Uterus (tissue), 4 donors: ENCODE measurements around the gene HAVCR2. TPM values are rescaled to one million over a fixed set of nuclear protein-coding genes. Genes with fewer than 3 reads are reported as not detected.

Experiments used
- DNase-seq, 2 donors: peaks; one replicate each; pipeline ENCODE4 v3.0.0-alpha.2; 2019 to 2020
- H3K27ac ChIP-seq, 2 donors: fragments of 200-600 bp; sonication (generic); 1 replicate in 1 of 2; 2 replicates in 1 of 2; pipeline ENCODE4 v1.5.1; 2016 to 2018
- H3K27me3 ChIP-seq, 2 donors: fragments of 200-600 bp; sonication (generic); one replicate each; pipeline ENCODE4 v1.5.1; 2018 to 2019; ENCODE audit warnings: control low read depth in 1 of 2
- H3K36me3 ChIP-seq, 2 donors: fragments of 200-600 bp; sonication (generic); one replicate each; pipeline ENCODE4 v1.5.1; 2019; ENCODE audit warnings: control low read depth in 1 of 2
- H3K4me1 ChIP-seq, 2 donors: fragments of 200-600 bp; sonication (generic); one replicate each; pipeline ENCODE4 v1.5.1; 2018 to 2019; ENCODE audit warnings: control low read depth in 1 of 2
- H3K4me3 ChIP-seq, 2 donors: fragments of 200-600 bp; sonication (generic); 1 replicate in 1 of 2; 2 replicates in 1 of 2; pipeline ENCODE4 v1.5.1; 2018 to 2019; ENCODE audit warnings: mild to moderate bottlenecking in 1 of 2
- H3K9me3 ChIP-seq, 2 donors: fragments of 200-600 bp; sonication (generic); one replicate each; pipeline ENCODE4 v1.5.1; 2019; ENCODE audit warnings: control low read depth in 1 of 2
- CTCF ChIP-seq, 4 experiments: fragments of 200-600 bp in 2 of 4; fragments of 450-650 bp in 2 of 4; sonication (generic) in 2 of 4; IDR thresholded peaks; one replicate each; pipeline ENCODE4 v1.5.1; 2016 to 2019; ENCODE audit warnings: antibody characterized with exemption in 4 of 4, mild to moderate bottlenecking in 2 of 4, moderate library complexity in 1 of 4
- POLR2A ChIP-seq, 2 donors: fragments of 450-650 bp; IDR thresholded peaks; one replicate each; pipeline ENCODE4 v1.6.1; 2016; ENCODE audit warnings: antibody characterized with exemption in 2 of 2, mild to moderate bottlenecking in 1 of 2, moderate library complexity in 1 of 2
- intact Hi-C: fragments of 100-400 bp; cut with DNase I; formaldehyde crosslinking; loops from one replicate; pipeline ENCODE4 v1.15.1; 2023; ENCODE audit warnings: low total_unique reads
- total RNA-seq, 4 donors: library from RNA; depleted of rRNA in 3 of 4; stranded (reverse); fragments of >200 nt in 3 of 4; gene quantifications; one replicate each; pipeline versions ENCODE4 v1.1.0 to v1.2.4, GENCODE V29; 2014 to 2023
- donor health status: DM: yes; HTN: yes; CAD: no.

HAVCR2 gene
- total RNA-seq, 4 donors from 2014 or later: 1.0 to 5.5 (median 2.3) TPM

- TF ChIP-seq POLR2A (IDR thresholded peaks at IDR 0.05) (no peak), CTCF (IDR thresholded peaks at IDR 0.05) (no peak)
- Histone ChIP-seq H3K4me1 (no peaks in the 10 kb centered on the region), H3K36me3 (no peaks in the 10 kb centered on the region), H3K27ac (peak overlapping the region; percentile 92 to 94), H3K27me3 (no peaks in the 10 kb centered on the region), H3K4me3 (peak overlapping the region; percentile 70 to 98), H3K9me3 (no peaks in the 10 kb centered on the region)
- intact Hi-C loops: no loop called here
- peak; percentile 27 to 40 for DNase-seq
Measured at GRCh38 chr5:157143127-157143971, 34.5 kb upstream of the HAVCR2 start.

DNA sequence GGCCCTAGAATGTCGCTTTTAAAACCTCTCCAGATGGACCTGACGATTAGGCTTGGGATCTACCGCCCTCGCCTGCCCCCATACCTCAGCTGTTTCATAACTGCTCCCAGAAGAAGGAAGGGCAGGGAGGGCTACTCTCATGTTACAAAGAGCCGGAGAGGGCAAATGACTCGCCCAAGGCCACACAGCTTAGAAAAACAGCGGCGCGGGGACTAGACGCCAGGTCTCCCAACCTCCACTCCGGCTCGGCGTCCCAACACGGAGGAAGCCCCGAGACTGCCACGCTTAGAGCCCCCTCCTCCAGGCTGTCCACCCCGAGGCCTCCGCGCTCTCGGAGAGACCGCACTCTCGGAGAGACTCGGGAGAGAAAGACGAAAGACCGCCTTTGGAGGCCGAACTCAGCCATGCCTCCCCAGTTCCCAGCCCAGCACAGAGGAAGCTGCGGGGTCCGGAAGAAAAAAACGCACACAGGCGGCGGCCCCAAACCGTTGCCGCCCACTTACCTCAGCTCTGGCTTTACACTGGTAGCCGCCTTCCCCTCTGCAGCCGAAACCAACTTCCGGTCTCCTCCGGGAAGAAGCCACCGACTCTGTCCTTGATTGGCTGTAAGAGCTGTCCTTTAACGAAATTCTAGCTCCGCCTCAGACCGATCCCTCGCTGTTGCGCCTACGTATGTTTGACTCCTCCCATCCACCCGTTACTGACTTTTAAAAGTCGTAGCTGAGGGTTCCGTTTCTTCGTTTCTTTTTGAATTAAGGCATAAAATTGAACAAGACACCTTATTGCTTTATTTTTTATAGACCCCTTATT is 33.7 kb upstream of the HAVCR2 start, which contains the start of gene MED7:
TSS of gene MED7 (minus strand) at position 549 of the 810 bp plus-strand sequence. CDS start 3,434 bp downstream, outside the sequence.
- intact Hi-C loops: no loop called here
- peak within 1 kb of the TSS; percentile 92 to 94 for H3K27ac ChIP-seq
- H3K4me1 ChIP-seq: no peaks in the 10 kb centered on the region
- peak within 1 kb of the TSS; percentile 70 to 98 for H3K4me3 ChIP-seq
- DNase-seq: peak; percentile 92 to 97
- peak; percentile 63 to 76 for TF ChIP-seq POLR2A (IDR thresholded peaks at IDR 0.05)
- TF ChIP-seq CTCF (IDR thresholded peaks at IDR 0.05): no peak
- H3K27me3 ChIP-seq: no peaks in the 10 kb centered on the region
- no peaks in the 10 kb centered on the region for H3K9me3 ChIP-seq
- no peaks in the 10 kb centered on the region for H3K36me3 ChIP-seq

- no peaks in the 10 kb centered on the region for H3K27me3 ChIP-seq
- no peak for DNase-seq
- no peak for TF ChIP-seq CTCF (IDR thresholded peaks at IDR 0.05)
- TF ChIP-seq POLR2A (IDR thresholded peaks at IDR 0.05): no peak
- no peaks in the 10 kb centered on the region for H3K4me1 ChIP-seq
- no peak overlapping the region for H3K27ac ChIP-seq
- H3K9me3 ChIP-seq: no peaks in the 10 kb centered on the region
- intact Hi-C loops: no loop called here
- no peaks in the 10 kb centered on the region for H3K36me3 ChIP-seq
- H3K4me3 ChIP-seq: no peak overlapping the region
Measured at GRCh38 chr5:157137691-157138090, 28.8 kb upstream of the HAVCR2 start.

GRCh38 chr5:157132281-157132612 is 23.4 kb upstream of the HAVCR2 start:
- H3K27me3 ChIP-seq: no peaks in the 10 kb centered on the region
- no peaks in the 10 kb centered on the region for H3K4me1 ChIP-seq
- intact Hi-C loops: no loop called here
- no peak overlapping the region for H3K27ac ChIP-seq
- no peak overlapping the region for H3K4me3 ChIP-seq
- no peaks in the 10 kb centered on the region for H3K9me3 ChIP-seq
- TF ChIP-seq POLR2A (IDR thresholded peaks at IDR 0.05) (no peak), CTCF (IDR thresholded peaks at IDR 0.05) (no peak)
- H3K36me3 ChIP-seq: no peaks in the 10 kb centered on the region
- no peak for DNase-seq

GRCh38 chr5:157130925-157131324 is 22.1 kb upstream of the HAVCR2 start:
- Histone ChIP-seq H3K27ac (no peak overlapping the region), H3K27me3 (no peaks in the 10 kb centered on the region), H3K9me3 (no peaks in the 10 kb centered on the region), H3K36me3 (no peaks in the 10 kb centered on the region), H3K4me3 (no peak overlapping the region), H3K4me1 (no peaks in the 10 kb centered on the region)
- TF ChIP-seq CTCF (IDR thresholded peaks at IDR 0.05) (no peak), POLR2A (IDR thresholded peaks at IDR 0.05) (no peak)
- DNase-seq: no peak
- intact Hi-C loops: no loop called here
